Activated T-cell treated with anti-CD3 and anti-CD28 coated beads for 48 hours (primary cell): ENCODE results near the gene NDST4.
"Not testable (repeated sequence)": the region's sequence is repeated elsewhere in the genome, so short reads cannot be mapped to it uniquely, and the experiment has no call there.

Experiments
- DNase-seq: peaks from one replicate; pipeline ENCODE4 v3.0.0-alpha.2; 2020; ENCODE audit warnings: low read depth

NDST4 gene

GRCh38 chr4:115054836-115055235 is 58.6 kb downstream of the NDST4 start:
- no peak for DNase-seq

- no peak for DNase-seq
Observed at GRCh38 chr4:115053313-115053712, 60.1 kb downstream of the NDST4 start.

- no peak for DNase-seq
Observed at GRCh38 chr4:115042496-115042895, 70.9 kb downstream of the NDST4 start.

DNA sequence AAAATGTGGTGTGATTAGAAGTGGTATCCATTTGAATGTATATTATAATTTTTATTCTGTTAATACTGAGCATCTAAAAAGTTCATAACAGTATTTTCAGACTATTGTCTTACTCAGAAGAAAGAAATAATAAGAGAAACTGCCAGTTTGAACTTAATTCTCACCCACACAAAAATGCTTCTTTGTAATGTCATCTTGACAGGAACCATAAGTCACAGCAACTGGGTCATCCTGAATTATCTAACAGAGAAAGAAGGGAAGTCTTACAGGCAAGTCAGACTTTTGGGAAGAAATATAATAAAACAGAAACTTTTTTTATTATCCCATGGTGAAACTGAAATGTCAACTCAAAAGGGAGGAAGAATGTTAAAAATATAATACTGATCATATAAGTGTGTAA is 83.1 kb downstream of the NDST4 start:
- no peak for DNase-seq

- no peak for DNase-seq
Observed at GRCh38 chr4:115028682-115029410, 84.6 kb downstream of the NDST4 start.

DNA sequence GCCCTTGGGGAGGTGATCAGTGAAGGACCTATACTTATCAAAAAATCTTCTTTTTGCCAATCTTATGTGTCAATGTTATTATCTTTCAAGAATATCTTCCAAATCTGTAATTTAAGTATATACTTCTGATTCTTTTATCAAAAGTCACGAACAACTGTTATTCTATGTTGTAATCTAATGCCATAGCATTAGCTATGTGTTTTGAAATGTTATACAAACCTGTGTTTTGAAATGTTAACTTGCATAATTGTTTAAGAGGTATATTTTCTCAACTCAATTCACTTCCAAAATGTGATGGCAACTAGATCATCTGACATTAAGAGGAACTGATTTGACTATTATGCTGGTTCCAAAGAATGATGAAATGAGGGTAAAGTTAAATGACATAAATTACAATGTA is 113.5 kb downstream of the NDST4 start:
- no peak for DNase-seq

GRCh38 chr4:114998316-114998715 is 115.1 kb downstream of the NDST4 start:
- no peak for DNase-seq

DNA sequence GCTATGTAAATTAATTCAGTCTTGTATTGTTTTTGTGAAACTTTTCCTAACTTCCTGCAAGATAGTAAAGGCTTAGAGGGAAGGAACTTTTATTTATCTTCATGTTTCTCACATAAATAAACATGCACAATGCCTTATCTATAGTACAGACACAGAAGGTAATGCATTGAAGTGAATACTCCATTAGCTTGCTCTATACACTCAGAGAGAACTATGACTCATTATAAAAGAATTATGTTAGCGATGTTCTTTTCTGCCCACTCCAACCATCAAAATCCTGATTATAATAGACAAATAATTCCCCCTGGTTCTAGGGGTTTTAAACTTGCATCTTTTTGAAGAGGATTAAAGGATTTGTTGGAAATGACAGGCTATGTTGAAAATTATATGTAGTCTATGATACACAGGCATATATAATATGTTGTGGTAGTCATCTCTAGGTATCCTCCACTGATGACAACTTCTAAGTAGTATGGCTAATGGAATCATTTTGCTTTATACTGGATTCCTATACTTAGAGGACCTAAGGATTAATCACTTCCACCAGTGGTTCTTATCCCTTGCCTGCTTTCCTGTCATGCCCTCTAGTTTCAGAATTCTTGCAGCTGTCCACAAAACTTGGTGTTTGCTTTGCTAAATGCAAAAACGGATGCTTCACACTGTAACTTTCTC is 115.7 kb downstream of the NDST4 start:
- no peak for DNase-seq

DNA sequence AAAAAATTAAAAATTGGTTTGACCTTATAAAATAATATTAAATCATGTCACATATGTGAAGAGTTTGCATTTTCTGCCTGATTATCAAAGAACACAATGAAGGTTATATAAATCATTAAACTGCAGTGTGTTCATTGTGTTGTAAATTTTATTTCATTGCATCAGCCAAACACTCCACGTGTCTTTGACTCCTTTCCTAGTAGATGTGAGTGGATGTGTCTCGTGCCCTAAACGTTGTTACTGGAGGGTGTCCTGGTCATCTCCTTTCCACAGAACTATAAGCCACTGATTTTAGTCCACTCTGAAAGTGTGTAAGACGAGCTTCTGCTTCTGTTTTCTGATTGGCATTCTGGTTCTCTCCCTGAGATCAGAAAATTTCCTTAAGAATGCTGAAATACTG is 127.3 kb downstream of the NDST4 start:
- no peak for DNase-seq

GRCh38 chr4:114980932-114981708 is 132.3 kb downstream of the NDST4 start:
- DNase-seq, result no peak

DNA sequence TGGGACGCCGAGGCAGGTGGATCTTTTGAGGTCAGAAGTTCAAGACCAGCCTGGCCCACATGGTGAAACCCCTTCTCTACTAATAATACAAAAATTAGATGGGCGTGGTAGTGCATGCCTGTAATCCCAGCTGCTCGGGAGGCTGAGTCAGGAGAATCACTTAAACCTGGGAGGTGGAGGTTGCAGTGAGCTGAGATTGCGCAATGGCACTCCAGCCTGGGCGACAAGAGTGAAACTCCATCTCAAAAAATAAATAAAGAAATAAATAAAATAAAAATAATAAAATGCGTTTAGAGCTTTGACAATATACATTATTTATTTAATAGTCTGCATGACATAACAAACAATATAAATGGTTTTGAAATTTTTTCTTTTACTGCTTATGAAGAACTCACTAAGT is 133.0 kb downstream of the NDST4 start:
- not testable (repeated sequence) for DNase-seq

DNA sequence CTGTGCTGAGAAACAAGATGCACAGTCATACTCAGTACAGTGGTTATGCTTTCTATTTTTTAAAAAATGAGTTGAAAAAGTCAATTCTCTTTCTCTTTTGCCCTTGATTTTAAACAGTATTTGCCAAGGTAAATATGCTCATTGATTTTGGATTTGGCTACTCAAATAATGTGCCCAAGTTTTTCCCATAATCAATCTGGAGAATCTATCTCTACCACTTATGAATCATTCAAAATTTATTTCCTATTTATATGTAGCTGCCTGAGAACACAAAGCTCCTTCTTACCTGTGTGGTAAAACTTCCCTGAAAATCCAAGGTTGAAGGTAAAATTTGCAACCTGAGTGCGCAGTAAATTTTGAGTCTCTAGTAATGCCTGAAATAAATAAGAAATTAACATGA is 136.5 kb downstream of the NDST4 start:
- DNase-seq, result no peak

- DNase-seq, result no peak
Observed at GRCh38 chr4:114964026-114964425, 149.4 kb downstream of the NDST4 start.

DNA sequence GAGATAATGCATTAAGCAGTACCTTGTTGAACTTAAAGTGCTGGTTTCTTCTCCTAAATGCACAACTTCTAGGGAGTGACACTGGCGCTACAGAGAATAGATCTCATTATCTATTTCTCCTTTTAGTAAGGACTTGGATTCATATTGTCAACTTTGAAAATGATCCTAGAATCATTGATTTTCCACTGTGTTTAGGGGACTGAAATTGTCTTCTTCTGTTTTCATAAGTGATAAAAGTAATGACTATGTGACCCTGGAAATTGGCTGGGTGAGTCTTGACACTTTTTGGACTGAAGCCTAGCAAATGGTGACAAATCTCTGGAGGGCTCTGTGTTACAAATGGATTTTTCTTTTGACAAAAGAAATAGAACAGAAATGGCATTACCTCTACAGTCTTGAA is 167.8 kb downstream of the NDST4 start:
- no peak for DNase-seq

DNA sequence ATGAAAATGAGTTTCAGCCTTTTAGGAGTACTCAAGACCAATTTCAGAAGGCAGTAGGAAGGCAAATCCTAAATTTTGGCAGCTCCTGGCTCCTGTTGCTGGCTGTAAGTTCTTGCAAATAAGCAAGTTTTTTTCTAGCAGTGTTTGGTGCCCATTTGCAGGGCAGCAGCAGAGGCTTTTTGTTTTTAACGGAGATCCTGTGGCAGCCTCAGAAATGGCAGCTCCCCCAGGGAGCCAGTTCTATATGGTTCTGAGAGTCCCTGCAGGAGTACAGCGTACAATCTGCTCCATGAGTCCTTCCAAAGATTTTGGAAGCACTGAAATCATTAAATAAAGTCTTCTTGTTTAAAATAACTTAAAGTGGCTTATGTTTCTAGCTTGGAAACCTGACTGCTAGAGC is 171.9 kb downstream of the NDST4 start:
- no peak for DNase-seq

DNA sequence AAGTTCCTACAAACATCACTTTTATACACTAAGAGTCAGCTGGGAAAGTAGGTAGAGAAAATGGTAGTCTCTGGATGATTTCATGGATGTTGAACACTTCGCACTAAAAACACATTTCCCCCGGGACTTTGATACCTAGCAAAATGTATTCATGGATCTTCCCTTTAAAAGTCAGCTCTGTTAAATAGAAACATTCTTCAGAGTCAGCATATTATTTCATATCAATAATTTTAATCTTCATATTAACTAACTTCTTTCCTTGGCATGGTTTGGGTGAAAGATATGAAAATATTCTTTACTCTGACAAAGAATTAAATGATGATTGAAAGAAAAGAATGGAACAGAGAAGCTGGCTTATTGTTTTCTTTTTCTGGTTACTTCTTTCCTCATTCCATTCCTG is 185.5 kb downstream of the NDST4 start:
- no peak for DNase-seq

- no peak for DNase-seq
Observed at GRCh38 chr4:114926583-114926982, 186.8 kb downstream of the NDST4 start.

- DNase-seq, result no peak
Observed at GRCh38 chr4:114924311-114924710, 189.1 kb downstream of the NDST4 start.

DNA sequence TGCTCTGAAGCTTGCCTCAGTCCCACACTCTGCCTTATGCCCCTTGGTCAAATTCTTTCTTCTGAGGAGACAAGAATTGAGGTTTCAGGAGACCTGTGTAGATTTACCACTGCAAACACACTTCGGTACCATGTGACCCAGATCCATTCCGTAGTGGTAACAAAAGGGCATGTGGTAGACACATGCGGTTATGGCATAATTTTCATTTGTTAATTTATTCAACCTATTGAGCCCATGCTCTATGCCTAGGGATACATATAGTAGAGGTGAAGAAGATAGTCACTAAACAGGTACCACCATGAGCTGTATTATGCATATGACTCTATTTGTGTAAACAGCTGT is 190.9 kb downstream of the NDST4 start:
- no peak for DNase-seq

GRCh38 chr4:114921790-114922591 is 191.4 kb downstream of the NDST4 start:
- DNase-seq, result no peak

GRCh38 chr4:114921191-114921590 is 192.2 kb downstream of the NDST4 start:
- no peak for DNase-seq

DNA sequence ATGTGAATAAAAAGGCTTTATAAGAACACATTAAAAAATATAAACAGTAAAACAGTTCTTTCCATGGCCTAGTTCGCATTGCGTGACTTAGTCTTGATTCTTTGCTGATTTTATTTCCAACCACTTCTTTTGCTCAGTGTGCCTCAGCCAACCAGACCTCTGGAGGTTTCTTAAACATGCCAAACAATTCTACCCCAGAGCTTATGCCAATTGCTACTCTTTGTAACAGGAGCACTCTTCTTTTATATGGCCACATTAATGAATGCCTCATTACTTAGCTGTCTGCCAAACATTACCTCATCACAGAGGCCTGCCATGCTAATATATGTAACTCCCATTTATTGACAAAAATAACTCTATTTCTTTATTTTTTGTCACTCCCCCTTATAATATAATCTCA is 202.3 kb downstream of the NDST4 start:
- no peak for DNase-seq
